ENCODE measurements around the gene U2AF2. TPM values are rescaled to one million over a fixed set of nuclear protein-coding genes. Genes with fewer than 3 reads are reported as not detected.

The U2AF2 gene
- total RNA-seq, 1 experiment from 2014 or later: 289 TPM

GRCh38 chr19:55696301-55697068, 41.6 kb downstream of the U2AF2 start:
- H3K36me3 ChIP-seq (ENCODE audit: control insufficient read depth, insufficient read depth, low read length): peaks cover 10% of the 10 kb centered on the region
- peak in 1 of 2 experiments; percentile 35 for DNase-seq
- no peaks in the 10 kb centered on the region for H3K9me3 ChIP-seq
- no peak overlapping the region for H3K4me3 ChIP-seq (ENCODE audit: low read depth, low read length)
- CTCF ChIA-PET: no interaction called here
- intact Hi-C loops (cut with micrococcal nuclease; ENCODE audit: unreplicated experiment): no loop called here
- no peaks in the 10 kb centered on the region for H3K9me3 Mint-ChIP-seq (ENCODE audit: unreplicated experiment)
- no peak overlapping the region for H3K27ac Mint-ChIP-seq (ENCODE audit: unreplicated experiment)
- peaks cover 7% of the 10 kb centered on the region for H3K4me1 ChIP-seq
- H3K36me3 Mint-ChIP-seq (ENCODE audit: insufficient read depth, unreplicated experiment): peaks cover 76% of the 10 kb centered on the region
- H3K4me3 Mint-ChIP-seq (ENCODE audit: unreplicated experiment): no peak overlapping the region
- no peak for TF ChIP-seq CTCF (IDR thresholded peaks at IDR 0.05; ENCODE audit: insufficient read depth in 1 of 2, low read depth in 1 of 2, low read length in 1 of 2, severe bottlenecking in 1 of 2, unreplicated experiment in 1 of 2)
- BruUV-seq (replicated peaks): no TSS peak
- peaks cover 2% of the 10 kb centered on the region for H3K4me1 Mint-ChIP-seq (ENCODE audit: low read depth, unreplicated experiment)
- no peaks in the 10 kb centered on the region for H3K27me3 Mint-ChIP-seq (ENCODE audit: insufficient read depth, unreplicated experiment)
- H3K27me3 ChIP-seq (replicated peaks; ENCODE audit: control insufficient read depth, insufficient read depth, low read length): no peaks in the 10 kb centered on the region
- POLR2A ChIA-PET: no interaction called here

GRCh38 chr19:55697069-55697440, 42.2 kb downstream of the U2AF2 start:
- intact Hi-C loops (cut with micrococcal nuclease; ENCODE audit: unreplicated experiment): no loop called here
- POLR2A ChIA-PET: no interaction called here
- Mint-ChIP-seq H3K27ac (ENCODE audit: unreplicated experiment) (no peak overlapping the region), H3K36me3 (ENCODE audit: insufficient read depth, unreplicated experiment) (peaks cover 75% of the 10 kb centered on the region), H3K4me1 (ENCODE audit: low read depth, unreplicated experiment) (peaks cover 8% of the 10 kb centered on the region), H3K4me3 (ENCODE audit: unreplicated experiment) (no peak overlapping the region), H3K27me3 (ENCODE audit: insufficient read depth, unreplicated experiment) (no peaks in the 10 kb centered on the region), H3K9me3 (ENCODE audit: unreplicated experiment) (no peaks in the 10 kb centered on the region)
- DNase-seq: no peak
- peaks cover 13% of the 10 kb centered on the region for H3K4me1 ChIP-seq
- CTCF ChIA-PET: no interaction called here
- no TSS peak for BruUV-seq (replicated peaks)
- H3K27me3 ChIP-seq (replicated peaks; ENCODE audit: control insufficient read depth, insufficient read depth, low read length): no peaks in the 10 kb centered on the region
- no peaks in the 10 kb centered on the region for H3K9me3 ChIP-seq
- peaks cover 10% of the 10 kb centered on the region for H3K36me3 ChIP-seq (ENCODE audit: control insufficient read depth, insufficient read depth, low read length)
- H3K4me3 ChIP-seq (ENCODE audit: low read depth, low read length): no peak overlapping the region
- TF ChIP-seq CTCF (IDR thresholded peaks at IDR 0.05; ENCODE audit: insufficient read depth in 1 of 2, low read depth in 1 of 2, low read length in 1 of 2, severe bottlenecking in 1 of 2, unreplicated experiment in 1 of 2): no peak

- TF ChIP-seq CTCF (IDR thresholded peaks at IDR 0.05; ENCODE audit: insufficient read depth in 1 of 2, low read depth in 1 of 2, low read length in 1 of 2, severe bottlenecking in 1 of 2, unreplicated experiment in 1 of 2): no peak
- peak in 1 of 2 experiments; percentile 30 for DNase-seq
- Mint-ChIP-seq H3K4me3 (ENCODE audit: unreplicated experiment) (no peak overlapping the region), H3K27me3 (ENCODE audit: insufficient read depth, unreplicated experiment) (no peaks in the 10 kb centered on the region), H3K9me3 (ENCODE audit: unreplicated experiment) (no peaks in the 10 kb centered on the region), H3K4me1 (ENCODE audit: low read depth, unreplicated experiment) (peaks cover 15% of the 10 kb centered on the region), H3K27ac (ENCODE audit: unreplicated experiment) (no peak overlapping the region), H3K36me3 (ENCODE audit: insufficient read depth, unreplicated experiment) (peaks cover 75% of the 10 kb centered on the region)
- H3K4me3 ChIP-seq (ENCODE audit: low read depth, low read length): no peak overlapping the region
- ChIA-PET POLR2A (no interaction called here), CTCF (no interaction called here)
- peaks cover 14% of the 10 kb centered on the region for H3K4me1 ChIP-seq
- no TSS peak for BruUV-seq (replicated peaks)
- no peaks in the 10 kb centered on the region for H3K27me3 ChIP-seq (replicated peaks; ENCODE audit: control insufficient read depth, insufficient read depth, low read length)
- H3K36me3 ChIP-seq (ENCODE audit: control insufficient read depth, insufficient read depth, low read length): peaks cover 10% of the 10 kb centered on the region
- no peaks in the 10 kb centered on the region for H3K9me3 ChIP-seq
- intact Hi-C loops (cut with micrococcal nuclease; ENCODE audit: unreplicated experiment): no loop called here
These were observed 42.9 kb downstream of the U2AF2 start for GRCh38 chr19:55697698-55698097.
